Prostate gland (tissue), 2 donors: ENCODE data around the gene SRP72.

ENCODE experiments used
- POLR2A ChIP-seq: fragments of 450-650 bp; IDR thresholded peaks from one replicate; pipeline ENCODE4 v1.6.1; 2016; ENCODE audit warnings: antibody characterized with exemption, mild to moderate bottlenecking
- POLR2AphosphoS5 ChIP-seq: sonication (generic); formaldehyde crosslinking; IDR thresholded peaks from one replicate; pipeline ENCODE4 v1.6.1; 2017; ENCODE audit warnings: antibody characterized with exemption
- TF ChIP-seq, protein P1 (sequence below), 4 experiments: fragments of 200-600 bp in 2 of 4; fragments of 450-650 bp in 2 of 4; sonication (generic) in 2 of 4; IDR thresholded peaks; 1 replicate in 3 of 4; 2 replicates in 1 of 4; pipeline ENCODE4 v1.5.1; 2016 to 2019; ENCODE audit warnings: antibody characterized with exemption in 4 of 4, mild to moderate bottlenecking in 2 of 4, moderate library complexity in 2 of 4

DNA sequence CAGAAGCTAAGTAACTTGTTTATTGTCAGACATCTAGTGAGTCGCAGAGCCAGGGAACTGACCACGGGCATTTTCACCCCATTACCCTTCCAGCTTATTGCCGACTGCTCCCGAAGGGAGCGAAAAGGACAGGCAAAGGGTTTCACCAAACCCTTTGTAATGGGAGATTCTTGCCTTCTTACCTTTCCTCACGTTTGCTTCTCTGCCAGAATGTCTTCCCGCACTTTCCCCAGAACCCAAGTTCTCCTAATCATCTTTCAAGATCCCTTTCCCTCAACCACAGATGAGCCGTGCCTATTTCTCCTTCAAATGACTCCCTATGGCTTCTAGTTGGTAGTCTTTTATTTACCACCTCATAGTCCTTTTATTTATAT lies 520 bp upstream of the SRP72 start:
- TF ChIP-seq, protein P1, sequence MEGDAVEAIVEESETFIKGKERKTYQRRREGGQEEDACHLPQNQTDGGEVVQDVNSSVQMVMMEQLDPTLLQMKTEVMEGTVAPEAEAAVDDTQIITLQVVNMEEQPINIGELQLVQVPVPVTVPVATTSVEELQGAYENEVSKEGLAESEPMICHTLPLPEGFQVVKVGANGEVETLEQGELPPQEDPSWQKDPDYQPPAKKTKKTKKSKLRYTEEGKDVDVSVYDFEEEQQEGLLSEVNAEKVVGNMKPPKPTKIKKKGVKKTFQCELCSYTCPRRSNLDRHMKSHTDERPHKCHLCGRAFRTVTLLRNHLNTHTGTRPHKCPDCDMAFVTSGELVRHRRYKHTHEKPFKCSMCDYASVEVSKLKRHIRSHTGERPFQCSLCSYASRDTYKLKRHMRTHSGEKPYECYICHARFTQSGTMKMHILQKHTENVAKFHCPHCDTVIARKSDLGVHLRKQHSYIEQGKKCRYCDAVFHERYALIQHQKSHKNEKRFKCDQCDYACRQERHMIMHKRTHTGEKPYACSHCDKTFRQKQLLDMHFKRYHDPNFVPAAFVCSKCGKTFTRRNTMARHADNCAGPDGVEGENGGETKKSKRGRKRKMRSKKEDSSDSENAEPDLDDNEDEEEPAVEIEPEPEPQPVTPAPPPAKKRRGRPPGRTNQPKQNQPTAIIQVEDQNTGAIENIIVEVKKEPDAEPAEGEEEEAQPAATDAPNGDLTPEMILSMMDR (IDR thresholded peaks at IDR 0.05), result no peak
- no peak for TF ChIP-seq POLR2AphosphoS5
- TF ChIP-seq POLR2A, result no peak
